K562 (cell line): Measurements from ENCODE around the gene WT1. TPM values are rescaled to one million over a fixed set of nuclear protein-coding genes. Genes with fewer than 3 reads are reported as not detected.

ENCODE experiments used
- ATF7 ChIP-seq: fragments of 450-650 bp; IDR thresholded peaks from 2 replicates; pipeline ENCODE4 v1.7.1; 2014; ENCODE audit warnings: mild to moderate bottlenecking, moderate library complexity
- BHLHE40 ChIP-seq: IDR thresholded peaks from 2 replicates; pipeline ENCODE4 v1.6.1; 2011; ENCODE audit warnings: low read length, improper control_type of control experiment
- BRF1 ChIP-seq: IDR thresholded peaks from 3 replicates; pipeline ENCODE4 v1.6.1; 2011; ENCODE audit warnings: borderline replicate concordance, mild to moderate bottlenecking; ENCODE audit not compliant: insufficient read length; ENCODE audit errors: extremely low read depth
- CBFB ChIP-seq: sonication (generic); formaldehyde crosslinking; IDR thresholded peaks from 2 replicates; pipeline ENCODE4 v1.4.0; 2020; ENCODE audit warnings: mild to moderate bottlenecking, missing genetic modification reagents
- CTBP1 ChIP-seq: fragments of 450-650 bp; IDR thresholded peaks from 2 replicates; pipeline ENCODE4 v1.6.1; 2016; ENCODE audit warnings: borderline replicate concordance
- CXXC5 ChIP-seq: fragments of 250-450 bp; sonication (Bioruptor Pico); IDR thresholded peaks from 2 replicates; pipeline ENCODE4 v1.8.0; 2022; ENCODE audit warnings: inconsistent platforms, mild to moderate bottlenecking, moderate library complexity
- ELF4 ChIP-seq: fragments of 450-650 bp; formaldehyde crosslinking; IDR thresholded peaks from 2 replicates; pipeline ENCODE4 v1.4.0; 2022; ENCODE audit warnings: missing genetic modification characterization
- ETV5 ChIP-seq: sonication (generic); formaldehyde crosslinking; IDR thresholded peaks from 2 replicates; pipeline ENCODE4 v1.4.0; 2020; ENCODE audit warnings: low read depth, mild to moderate bottlenecking, missing genetic modification reagents
- FOXJ3 ChIP-seq: sonication (generic); formaldehyde crosslinking; IDR thresholded peaks from 2 replicates; pipeline ENCODE4 v1.4.0; 2020; ENCODE audit warnings: mild to moderate bottlenecking, missing genetic modification reagents
- GATAD2B ChIP-seq: fragments of 450-650 bp; IDR thresholded peaks from 2 replicates; pipeline ENCODE4 v1.6.1; 2017; ENCODE audit warnings: mild to moderate bottlenecking, borderline replicate concordance
- LEF1 ChIP-seq: fragments of 450-650 bp; IDR thresholded peaks from 2 replicates; pipeline ENCODE4 v1.6.1; 2016; ENCODE audit warnings: mild to moderate bottlenecking
- RB1 ChIP-seq: fragments of 450-650 bp; IDR thresholded peaks from 2 replicates; pipeline ENCODE4 v1.6.1; 2017; ENCODE audit warnings: low read depth, mild to moderate bottlenecking
- SAFB ChIP-seq: fragments of 200-400 bp; formaldehyde crosslinking; IDR thresholded peaks from 2 replicates; pipeline ENCODE4 v1.6.1; 2017; ENCODE audit warnings: low read depth, low read length, borderline replicate concordance
- SMARCA5 ChIP-seq: fragments of 450-650 bp; IDR thresholded peaks from 2 replicates; pipeline ENCODE4 v1.6.1; 2016
- STAG1 ChIP-seq: sonication (generic); formaldehyde crosslinking; IDR thresholded peaks from 2 replicates; pipeline ENCODE4 v1.5.0; 2020; ENCODE audit warnings: missing genetic modification reagents, borderline replicate concordance
- TBL1XR1 ChIP-seq, 2 experiments: IDR thresholded peaks; 2 replicates each; pipeline ENCODE4 v1.6.1; 2012; ENCODE audit warnings: improper control_type of control experiment in 2 of 2, low read length in 2 of 2, mild to moderate bottlenecking in 1 of 2
- TFAM ChIP-seq: fragments of 250-450 bp; sonication (Bioruptor Pico); conservative IDR thresholded peaks from 2 replicates; pipeline ENCODE4 v1.5.0; 2021; ENCODE audit warnings: mild to moderate bottlenecking, moderate library complexity
- ZNF184 ChIP-seq: sonication (generic); formaldehyde crosslinking; IDR thresholded peaks from 2 replicates; pipeline ENCODE4 v1.5.0; 2020; ENCODE audit warnings: missing genetic modification reagents
- ZNF354B ChIP-seq: fragments of 250-450 bp; sonication (Bioruptor Pico); IDR thresholded peaks from 2 replicates; pipeline ENCODE4 v1.4.0; 2020
- ZNF41 ChIP-seq: fragments of 250-450 bp; sonication (Bioruptor Pico); conservative IDR thresholded peaks from 2 replicates; pipeline ENCODE4 v1.4.0; 2020; ENCODE audit warnings: mild to moderate bottlenecking
- ZNF431 ChIP-seq: sonication (generic); formaldehyde crosslinking; IDR thresholded peaks from 2 replicates; pipeline ENCODE4 v1.8.0; 2022; ENCODE audit warnings: mild to moderate bottlenecking, missing genetic modification reagents
- ZNF445 ChIP-seq: fragments of 250-450 bp; sonication (Bioruptor Pico); IDR thresholded peaks from 2 replicates; pipeline ENCODE4 v1.4.0; 2020; ENCODE audit warnings: low read depth, mild to moderate bottlenecking, moderate library complexity
- ZNF696 ChIP-seq: fragments of 250-450 bp; sonication (Bioruptor Pico); conservative IDR thresholded peaks from 2 replicates; pipeline ENCODE4 v1.4.0; 2020; ENCODE audit warnings: mild to moderate bottlenecking, moderate library complexity
- polyA plus RNA-seq, 8 experiments: library from polyadenylated mRNA; depleted of rRNA in 4 of 8; stranded (reverse) in 5 of 8; unstranded in 3 of 8; fragments of >200 nt; fragmentation: Nextera tagmentation in 2 of 8; fragmentation: Illumina TruSeq in 1 of 8; extraction: Ambion mirVana in 2 of 8; extraction: Trizol in 1 of 8; gene quantifications; 2 replicates each; pipeline versions ENCODE4 v1.2.1 to v1.2.3, GENCODE V29; 2011 to 2014; ENCODE audit warnings: inconsistent platforms in 1 of 8, missing spikeins in 1 of 8
- total RNA-seq, 7 experiments: library from RNA; depleted of rRNA in 6 of 7; stranded (reverse); fragments of >200 nt in 6 of 7; fragmentation: Illumina TruSeq in 2 of 7; extraction: Trizol in 2 of 7; gene quantifications; 2 replicates each; pipeline versions ENCODE4 v1.2.1 to v1.2.3, GENCODE V29; 2011 to 2021; ENCODE audit warnings: low replicate concordance in 1 of 7
- TF ChIP-seq, protein P1 (sequence below): fragments of 450-650 bp; formaldehyde crosslinking; IDR thresholded peaks from 2 replicates; pipeline ENCODE4 v1.4.0; 2022; ENCODE audit warnings: missing genetic modification characterization
- TF ChIP-seq, protein P2 (sequence below): fragments of 450-650 bp; formaldehyde crosslinking; IDR thresholded peaks from 2 replicates; pipeline ENCODE4 v1.4.0; 2022; ENCODE audit warnings: missing genetic modification characterization
- TF ChIP-seq, protein P3 (sequence below): IDR thresholded peaks from 2 replicates; pipeline ENCODE4 v1.6.1; 2016; ENCODE audit warnings: missing genetic modification characterization, missing compliant biosample characterization
- TF ChIP-seq, protein P4 (sequence below): IDR thresholded peaks from 3 replicates; pipeline ENCODE4 v1.6.1; 2011; ENCODE audit warnings: borderline replicate concordance, mild to moderate bottlenecking; ENCODE audit not compliant: insufficient read length, insufficient read depth

Gene WT1
- total and polyA plus RNA-seq, 9 of the 15 experiments (the other 6 are each of a cell fraction or from before 2014, with no cell fraction given), result 7.1 to 33.8 (median 19.4) TPM

DNA sequence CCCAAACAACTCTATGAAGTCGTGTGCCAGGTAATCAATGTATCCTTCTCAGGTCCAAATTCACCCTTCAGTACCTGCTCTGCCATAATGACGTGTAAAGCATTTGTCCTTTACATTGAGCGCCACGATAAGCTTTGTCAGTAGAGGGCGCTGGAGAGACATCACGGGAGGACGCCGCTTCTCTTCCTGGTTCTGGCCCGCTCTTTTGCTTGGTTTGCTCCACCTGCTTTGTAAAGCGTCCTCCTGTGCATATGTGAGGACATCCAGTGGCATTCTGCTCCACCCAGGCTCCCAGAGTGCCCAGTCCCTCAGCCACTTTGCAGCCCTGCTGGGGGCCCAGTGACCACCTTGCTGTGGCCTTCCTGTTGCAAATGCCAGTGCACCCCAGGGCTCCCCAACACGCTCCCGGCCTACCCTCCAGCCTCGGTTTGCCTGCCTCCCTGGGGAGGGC lies 61.1 kb downstream of the WT1 start (continued):
- TF ChIP-seq CTBP1, result peak; percentile 42; the same call in 1 of the 2 replicates
- TF ChIP-seq ZNF445, result no peak
- TF ChIP-seq ZNF354B, result no peak
- TF ChIP-seq CXXC5, result peak; percentile 15; the same call in 1 of the 2 replicates
- TF ChIP-seq ZNF696, result no peak
- peak; percentile 54; the same call in 1 of the 2 replicates for TF ChIP-seq ATF7
- TF ChIP-seq BRF1, result no peak
- TF ChIP-seq, protein P1, sequence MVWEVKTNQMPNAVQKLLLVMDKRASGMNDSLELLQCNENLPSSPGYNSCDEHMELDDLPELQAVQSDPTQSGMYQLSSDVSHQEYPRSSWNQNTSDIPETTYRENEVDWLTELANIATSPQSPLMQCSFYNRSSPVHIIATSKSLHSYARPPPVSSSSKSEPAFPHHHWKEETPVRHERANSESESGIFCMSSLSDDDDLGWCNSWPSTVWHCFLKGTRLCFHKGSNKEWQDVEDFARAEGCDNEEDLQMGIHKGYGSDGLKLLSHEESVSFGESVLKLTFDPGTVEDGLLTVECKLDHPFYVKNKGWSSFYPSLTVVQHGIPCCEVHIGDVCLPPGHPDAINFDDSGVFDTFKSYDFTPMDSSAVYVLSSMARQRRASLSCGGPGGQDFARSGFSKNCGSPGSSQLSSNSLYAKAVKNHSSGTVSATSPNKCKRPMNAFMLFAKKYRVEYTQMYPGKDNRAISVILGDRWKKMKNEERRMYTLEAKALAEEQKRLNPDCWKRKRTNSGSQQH (CRISPR knock-in tag), result no peak
- TF ChIP-seq LEF1, result no peak
- TF ChIP-seq BHLHE40, result peak; percentile 33; the same call in 1 of the 2 replicates
- TF ChIP-seq ZNF41 (CRISPR knock-in tag), result no peak
- TF ChIP-seq, protein P2, sequence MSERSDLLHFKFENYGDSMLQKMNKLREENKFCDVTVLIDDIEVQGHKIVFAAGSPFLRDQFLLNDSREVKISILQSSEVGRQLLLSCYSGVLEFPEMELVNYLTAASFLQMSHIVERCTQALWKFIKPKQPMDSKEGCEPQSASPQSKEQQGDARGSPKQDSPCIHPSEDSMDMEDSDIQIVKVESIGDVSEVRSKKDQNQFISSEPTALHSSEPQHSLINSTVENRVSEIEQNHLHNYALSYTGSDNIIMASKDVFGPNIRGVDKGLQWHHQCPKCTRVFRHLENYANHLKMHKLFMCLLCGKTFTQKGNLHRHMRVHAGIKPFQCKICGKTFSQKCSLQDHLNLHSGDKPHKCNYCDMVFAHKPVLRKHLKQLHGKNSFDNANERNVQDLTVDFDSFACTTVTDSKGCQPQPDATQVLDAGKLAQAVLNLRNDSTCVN (CRISPR knock-in tag), result 0 out of 2 replicates have a peak, but pooled peaks have one; percentile 17
- no peak for TF ChIP-seq TFAM (CRISPR knock-in tag)
- TF ChIP-seq, protein P3, sequence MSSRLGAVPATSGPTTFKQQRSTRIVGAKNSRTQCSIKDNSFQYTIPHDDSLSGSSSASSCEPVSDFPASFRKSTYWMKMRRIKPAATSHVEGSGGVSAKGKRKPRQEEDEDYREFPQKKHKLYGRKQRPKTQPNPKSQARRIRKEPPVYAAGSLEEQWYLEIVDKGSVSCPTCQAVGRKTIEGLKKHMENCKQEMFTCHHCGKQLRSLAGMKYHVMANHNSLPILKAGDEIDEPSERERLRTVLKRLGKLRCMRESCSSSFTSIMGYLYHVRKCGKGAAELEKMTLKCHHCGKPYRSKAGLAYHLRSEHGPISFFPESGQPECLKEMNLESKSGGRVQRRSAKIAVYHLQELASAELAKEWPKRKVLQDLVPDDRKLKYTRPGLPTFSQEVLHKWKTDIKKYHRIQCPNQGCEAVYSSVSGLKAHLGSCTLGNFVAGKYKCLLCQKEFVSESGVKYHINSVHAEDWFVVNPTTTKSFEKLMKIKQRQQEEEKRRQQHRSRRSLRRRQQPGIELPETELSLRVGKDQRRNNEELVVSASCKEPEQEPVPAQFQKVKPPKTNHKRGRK, result no peak
- TF ChIP-seq RB1, result peak; percentile 73; the same call in 1 of the 2 replicates
- TF ChIP-seq ZNF184 (CRISPR knock-in tag), result no peak
- no peak for TF ChIP-seq GATAD2B
- TF ChIP-seq, protein P4, sequence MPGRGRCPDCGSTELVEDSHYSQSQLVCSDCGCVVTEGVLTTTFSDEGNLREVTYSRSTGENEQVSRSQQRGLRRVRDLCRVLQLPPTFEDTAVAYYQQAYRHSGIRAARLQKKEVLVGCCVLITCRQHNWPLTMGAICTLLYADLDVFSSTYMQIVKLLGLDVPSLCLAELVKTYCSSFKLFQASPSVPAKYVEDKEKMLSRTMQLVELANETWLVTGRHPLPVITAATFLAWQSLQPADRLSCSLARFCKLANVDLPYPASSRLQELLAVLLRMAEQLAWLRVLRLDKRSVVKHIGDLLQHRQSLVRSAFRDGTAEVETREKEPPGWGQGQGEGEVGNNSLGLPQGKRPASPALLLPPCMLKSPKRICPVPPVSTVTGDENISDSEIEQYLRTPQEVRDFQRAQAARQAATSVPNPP, result no peak
- no peak for TF ChIP-seq FOXJ3 (CRISPR knock-in tag)
- no peak; the same call in 1 of the 2 replicates for TF ChIP-seq ZNF431 (CRISPR knock-in tag)
- TF ChIP-seq SMARCA5, result no peak
- TF ChIP-seq TBL1XR1 (IDR thresholded peaks at IDR 0.05; ENCODE audit: low read length in 2 of 2), result peak; percentile 25 to 43; a peak in 1 of 4 replicates
- TF ChIP-seq CBFB (CRISPR knock-in tag), result 0 out of 2 replicates have a peak, but pooled peaks have one; percentile 46
- TF ChIP-seq ETV5 (CRISPR knock-in tag), result no peak
- no peak for TF ChIP-seq SAFB
- peak; percentile 52; the same call in 1 of the 2 replicates for TF ChIP-seq STAG1
- TF ChIP-seq ELF4 (CRISPR knock-in tag), result peak; percentile 51; the same call in 1 of the 2 replicates
